Liver (tissue), 3 donors: ENCODE results near the gene TTC22.

Experiments
- GABPA ChIP-seq, 2 donors: IDR thresholded peaks in 1 of 2; conservative IDR thresholded peaks in 1 of 2; 2 replicates each; pipeline ENCODE4 v1.6.1; 2016; ENCODE audit warnings: antibody characterized with exemption in 2 of 2, mild to moderate bottlenecking in 1 of 2, moderate library complexity in 1 of 2
- YY1 ChIP-seq: IDR thresholded peaks from 2 replicates; pipeline ENCODE4 v1.6.1; 2016; ENCODE audit warnings: antibody characterized with exemption, mild to moderate bottlenecking
- TF ChIP-seq, protein P1 (sequence below): fragments of 150-350 bp; IDR thresholded peaks from 2 replicates; pipeline ENCODE4 v1.5.1; 2017; ENCODE audit warnings: improper control_type of control experiment, low read depth, low read length; ENCODE audit not compliant: missing input control
- TF ChIP-seq, protein P2 (sequence below): IDR thresholded peaks from 2 replicates; pipeline ENCODE4 v1.6.1; 2016; ENCODE audit warnings: antibody characterized with exemption
- TF ChIP-seq, protein P3 (sequence below): IDR thresholded peaks from 2 replicates; pipeline ENCODE4 v1.6.1; 2016; ENCODE audit warnings: antibody characterized with exemption
- TF ChIP-seq, protein P4 (sequence below): IDR thresholded peaks from 2 replicates; pipeline ENCODE4 v1.6.1; 2016; ENCODE audit warnings: antibody characterized with exemption, mild to moderate bottlenecking
- donor health status: healthy.
- donor health status: healthy.

DNA sequence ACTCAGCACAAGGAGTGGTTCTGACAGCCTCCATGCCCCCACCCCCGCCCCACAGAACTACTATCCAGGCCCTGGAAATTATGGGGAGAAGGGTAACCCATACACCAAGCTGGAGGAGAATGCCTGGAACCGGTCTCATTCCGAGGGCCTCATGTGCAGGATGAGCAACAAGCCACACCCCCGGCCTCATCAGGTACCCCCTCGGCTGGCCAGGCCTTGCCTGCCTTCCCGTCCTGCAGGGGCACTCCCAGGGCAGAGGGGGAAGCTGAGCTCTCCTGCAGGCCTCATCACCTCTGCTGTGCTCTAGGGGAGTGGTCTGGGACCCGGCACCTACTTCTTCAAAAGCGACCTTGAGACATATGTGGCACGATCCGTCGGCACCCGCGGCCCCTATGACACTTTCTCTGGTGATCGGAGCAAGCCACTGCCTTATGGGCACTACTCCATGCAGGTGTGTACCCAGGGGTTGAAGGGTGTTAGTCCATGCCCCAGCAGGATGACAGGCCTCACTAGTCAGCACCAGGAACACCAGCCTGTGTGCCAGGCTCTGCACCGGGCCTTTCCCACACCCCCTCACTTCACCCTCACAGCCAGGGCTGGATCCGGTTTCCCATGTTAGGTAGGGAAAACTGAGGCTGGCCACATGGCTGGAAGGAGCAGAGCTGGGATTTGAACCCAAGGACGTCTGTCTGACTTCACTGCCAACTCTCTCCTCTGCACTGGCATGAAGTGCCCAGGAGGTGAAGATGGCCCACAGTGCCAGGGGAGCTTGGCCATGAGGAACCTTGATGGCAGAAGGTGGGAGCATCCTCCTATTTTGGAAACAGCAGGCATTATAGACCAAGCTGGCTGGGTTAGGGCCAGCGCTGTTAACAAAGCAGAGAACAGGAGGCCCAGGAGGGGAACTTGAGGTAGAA lies 10.9 kb upstream of the TTC22 start:
- TF ChIP-seq, protein P1, sequence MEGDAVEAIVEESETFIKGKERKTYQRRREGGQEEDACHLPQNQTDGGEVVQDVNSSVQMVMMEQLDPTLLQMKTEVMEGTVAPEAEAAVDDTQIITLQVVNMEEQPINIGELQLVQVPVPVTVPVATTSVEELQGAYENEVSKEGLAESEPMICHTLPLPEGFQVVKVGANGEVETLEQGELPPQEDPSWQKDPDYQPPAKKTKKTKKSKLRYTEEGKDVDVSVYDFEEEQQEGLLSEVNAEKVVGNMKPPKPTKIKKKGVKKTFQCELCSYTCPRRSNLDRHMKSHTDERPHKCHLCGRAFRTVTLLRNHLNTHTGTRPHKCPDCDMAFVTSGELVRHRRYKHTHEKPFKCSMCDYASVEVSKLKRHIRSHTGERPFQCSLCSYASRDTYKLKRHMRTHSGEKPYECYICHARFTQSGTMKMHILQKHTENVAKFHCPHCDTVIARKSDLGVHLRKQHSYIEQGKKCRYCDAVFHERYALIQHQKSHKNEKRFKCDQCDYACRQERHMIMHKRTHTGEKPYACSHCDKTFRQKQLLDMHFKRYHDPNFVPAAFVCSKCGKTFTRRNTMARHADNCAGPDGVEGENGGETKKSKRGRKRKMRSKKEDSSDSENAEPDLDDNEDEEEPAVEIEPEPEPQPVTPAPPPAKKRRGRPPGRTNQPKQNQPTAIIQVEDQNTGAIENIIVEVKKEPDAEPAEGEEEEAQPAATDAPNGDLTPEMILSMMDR, result no peak
- no peak for TF ChIP-seq GABPA (IDR thresholded peaks at IDR 0.05 in 1 of 2, conservative IDR thresholded peaks at IDR 0.05 in 1 of 2)
- TF ChIP-seq, protein P2, sequence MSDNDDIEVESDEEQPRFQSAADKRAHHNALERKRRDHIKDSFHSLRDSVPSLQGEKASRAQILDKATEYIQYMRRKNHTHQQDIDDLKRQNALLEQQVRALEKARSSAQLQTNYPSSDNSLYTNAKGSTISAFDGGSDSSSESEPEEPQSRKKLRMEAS, result no peak
- TF ChIP-seq YY1, result no peak
- TF ChIP-seq, protein P3, sequence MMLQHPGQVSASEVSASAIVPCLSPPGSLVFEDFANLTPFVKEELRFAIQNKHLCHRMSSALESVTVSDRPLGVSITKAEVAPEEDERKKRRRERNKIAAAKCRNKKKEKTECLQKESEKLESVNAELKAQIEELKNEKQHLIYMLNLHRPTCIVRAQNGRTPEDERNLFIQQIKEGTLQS, result no peak
- TF ChIP-seq, protein P4, sequence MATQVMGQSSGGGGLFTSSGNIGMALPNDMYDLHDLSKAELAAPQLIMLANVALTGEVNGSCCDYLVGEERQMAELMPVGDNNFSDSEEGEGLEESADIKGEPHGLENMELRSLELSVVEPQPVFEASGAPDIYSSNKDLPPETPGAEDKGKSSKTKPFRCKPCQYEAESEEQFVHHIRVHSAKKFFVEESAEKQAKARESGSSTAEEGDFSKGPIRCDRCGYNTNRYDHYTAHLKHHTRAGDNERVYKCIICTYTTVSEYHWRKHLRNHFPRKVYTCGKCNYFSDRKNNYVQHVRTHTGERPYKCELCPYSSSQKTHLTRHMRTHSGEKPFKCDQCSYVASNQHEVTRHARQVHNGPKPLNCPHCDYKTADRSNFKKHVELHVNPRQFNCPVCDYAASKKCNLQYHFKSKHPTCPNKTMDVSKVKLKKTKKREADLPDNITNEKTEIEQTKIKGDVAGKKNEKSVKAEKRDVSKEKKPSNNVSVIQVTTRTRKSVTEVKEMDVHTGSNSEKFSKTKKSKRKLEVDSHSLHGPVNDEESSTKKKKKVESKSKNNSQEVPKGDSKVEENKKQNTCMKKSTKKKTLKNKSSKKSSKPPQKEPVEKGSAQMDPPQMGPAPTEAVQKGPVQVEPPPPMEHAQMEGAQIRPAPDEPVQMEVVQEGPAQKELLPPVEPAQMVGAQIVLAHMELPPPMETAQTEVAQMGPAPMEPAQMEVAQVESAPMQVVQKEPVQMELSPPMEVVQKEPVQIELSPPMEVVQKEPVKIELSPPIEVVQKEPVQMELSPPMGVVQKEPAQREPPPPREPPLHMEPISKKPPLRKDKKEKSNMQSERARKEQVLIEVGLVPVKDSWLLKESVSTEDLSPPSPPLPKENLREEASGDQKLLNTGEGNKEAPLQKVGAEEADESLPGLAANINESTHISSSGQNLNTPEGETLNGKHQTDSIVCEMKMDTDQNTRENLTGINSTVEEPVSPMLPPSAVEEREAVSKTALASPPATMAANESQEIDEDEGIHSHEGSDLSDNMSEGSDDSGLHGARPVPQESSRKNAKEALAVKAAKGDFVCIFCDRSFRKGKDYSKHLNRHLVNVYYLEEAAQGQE, result no peak
